GM19099 (cell line): Measurements from ENCODE around the gene INHBA.

Source experiments
- POLR2A ChIP-seq: IDR thresholded peaks from 3 replicates; pipeline ENCODE4 v1.6.1; 2011; ENCODE audit warnings: low read depth; ENCODE audit not compliant: insufficient read length; ENCODE audit errors: extremely low read depth

The INHBA gene

DNA sequence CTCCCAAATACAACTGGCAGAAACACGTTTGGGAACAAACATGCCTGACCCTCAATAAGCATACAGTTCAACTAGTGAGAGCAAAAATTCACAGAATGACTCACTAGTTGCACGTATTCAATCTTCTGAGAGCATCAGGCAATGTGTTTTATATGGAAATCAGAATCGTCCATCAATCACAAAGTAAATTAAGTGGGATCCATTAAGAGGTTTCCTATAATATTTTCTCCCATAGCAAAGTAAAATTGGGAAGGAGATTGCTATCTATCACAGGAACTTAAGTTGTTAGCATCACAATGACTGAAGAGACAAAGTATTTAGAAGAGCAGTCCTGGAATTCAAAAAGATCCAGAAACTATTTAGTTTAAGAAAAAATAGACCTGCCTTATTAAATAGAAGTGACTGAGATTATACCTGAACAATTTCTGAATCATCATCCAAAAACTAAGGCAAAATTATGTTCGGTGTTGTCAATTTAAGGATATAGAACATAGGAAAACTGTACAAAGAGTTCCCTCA, 28.3 kb downstream of the INHBA start:
- TF ChIP-seq POLR2A, result no peak

DNA sequence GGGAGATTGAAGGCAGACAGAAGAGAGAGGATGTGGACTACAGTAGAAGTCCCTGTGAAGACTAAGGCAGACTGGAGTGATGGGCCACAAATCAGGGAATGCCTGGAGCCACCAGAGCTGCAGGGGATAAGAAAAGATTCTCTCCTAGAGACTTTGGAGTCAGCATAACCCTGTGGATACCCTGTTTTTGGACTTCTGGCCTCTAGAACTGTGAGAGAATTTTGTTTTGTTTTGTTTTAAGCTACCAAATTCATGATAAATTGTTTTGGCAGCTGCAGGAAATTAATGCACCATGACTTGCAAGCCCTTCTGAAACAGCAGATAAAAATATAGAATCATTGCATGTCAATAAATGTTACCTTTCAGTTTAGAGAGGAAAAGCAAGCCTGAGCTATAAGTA, 41.3 kb downstream of the INHBA start:
- no peak for TF ChIP-seq POLR2A

DNA sequence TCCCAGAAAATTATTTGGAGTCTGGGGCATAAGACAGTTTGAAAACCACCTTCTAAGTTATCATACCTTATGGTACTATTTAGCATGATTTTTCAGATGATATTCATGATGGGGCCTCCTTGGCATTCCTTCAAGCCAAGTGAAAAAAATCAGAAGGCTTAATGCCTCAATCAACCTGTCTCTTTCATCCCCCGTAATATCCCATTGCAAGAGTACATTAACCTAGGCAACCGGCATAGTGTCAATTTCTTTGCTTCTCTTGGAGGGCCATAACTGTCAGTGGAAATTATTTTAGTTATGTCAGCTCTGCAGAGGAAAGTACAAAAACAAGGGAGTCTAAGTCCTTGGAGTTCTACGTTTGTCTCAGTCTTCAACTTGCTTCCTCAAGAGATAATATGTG, 43.4 kb downstream of the INHBA start:
- TF ChIP-seq POLR2A, result no peak

DNA sequence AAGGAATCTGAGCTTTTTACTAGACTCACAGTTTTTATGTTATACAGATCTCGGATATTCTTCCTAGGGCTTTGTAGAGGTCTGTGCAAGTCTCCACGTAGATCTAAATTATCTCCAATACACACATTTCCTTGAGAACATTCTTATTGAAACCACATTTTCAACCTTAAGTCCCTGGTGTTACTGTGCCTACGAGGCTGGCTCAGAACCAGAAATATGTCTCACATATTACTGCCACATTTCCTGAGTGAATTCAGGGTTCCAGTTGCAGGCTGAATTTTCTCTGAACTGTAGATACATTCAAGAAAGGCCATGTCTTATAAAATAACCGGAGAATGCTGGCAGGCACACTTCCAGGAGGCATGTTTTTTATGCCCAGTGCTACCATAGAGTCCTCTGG, 46.5 kb downstream of the INHBA start:
- no peak for TF ChIP-seq POLR2A

DNA sequence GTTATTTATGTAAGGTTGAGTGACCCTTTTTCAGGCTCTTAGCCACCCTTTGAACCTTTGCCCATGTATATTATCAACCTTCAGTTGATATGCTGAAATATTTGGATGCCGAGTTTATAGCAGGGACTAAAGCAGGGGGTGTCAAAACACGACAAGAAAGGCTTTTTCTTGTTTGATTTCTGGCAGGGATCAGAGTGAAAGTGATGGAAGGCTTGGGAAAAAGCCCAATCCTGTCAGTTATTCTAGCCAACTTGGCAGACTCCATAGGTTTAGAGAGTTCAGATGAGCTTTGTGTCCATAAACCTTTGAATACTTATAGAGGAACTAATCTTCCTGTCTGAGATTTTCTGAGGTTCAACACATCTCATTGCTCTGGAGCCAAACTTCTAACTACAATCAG, 47.5 kb downstream of the INHBA start:
- TF ChIP-seq POLR2A, result no peak

DNA sequence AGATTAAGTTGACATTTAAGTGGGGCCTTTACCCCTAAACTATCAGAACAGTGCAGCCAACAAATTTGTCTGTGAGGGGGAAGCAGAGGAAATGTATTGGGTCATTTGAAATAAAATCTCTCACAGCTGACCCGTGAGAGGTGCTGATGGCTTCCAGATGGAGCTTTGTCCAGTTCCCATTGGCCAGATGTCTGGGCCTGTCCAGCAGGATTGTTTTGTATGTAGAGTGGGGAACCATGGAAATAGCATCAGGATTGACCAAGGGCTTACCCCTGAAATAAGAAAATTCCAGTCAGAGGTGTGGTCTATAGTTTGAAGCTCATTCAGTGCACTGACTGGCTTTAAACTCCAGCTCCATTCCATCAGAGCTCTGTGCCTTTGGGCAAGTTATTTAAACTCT, 50.6 kb downstream of the INHBA start:
- no peak for TF ChIP-seq POLR2A

DNA sequence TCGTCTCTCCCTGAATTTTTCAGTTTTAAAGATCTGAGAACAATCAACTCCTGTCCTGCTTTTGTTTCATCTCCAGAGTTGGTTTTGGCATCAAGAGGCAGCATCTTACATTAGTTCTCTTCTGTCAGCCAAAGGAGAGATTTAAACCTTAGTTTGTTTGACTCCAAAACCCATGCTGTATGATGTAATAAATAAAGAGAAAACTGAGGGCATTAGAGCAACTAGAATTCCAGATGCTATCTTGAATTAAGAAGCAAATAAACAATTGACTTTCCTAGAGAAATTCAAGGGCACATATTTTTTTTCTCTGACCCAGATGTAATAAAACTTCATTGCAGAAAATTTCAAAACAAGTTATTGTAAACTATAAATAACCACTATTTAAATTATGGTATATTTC, 54.4 kb downstream of the INHBA start:
- no peak for TF ChIP-seq POLR2A

DNA sequence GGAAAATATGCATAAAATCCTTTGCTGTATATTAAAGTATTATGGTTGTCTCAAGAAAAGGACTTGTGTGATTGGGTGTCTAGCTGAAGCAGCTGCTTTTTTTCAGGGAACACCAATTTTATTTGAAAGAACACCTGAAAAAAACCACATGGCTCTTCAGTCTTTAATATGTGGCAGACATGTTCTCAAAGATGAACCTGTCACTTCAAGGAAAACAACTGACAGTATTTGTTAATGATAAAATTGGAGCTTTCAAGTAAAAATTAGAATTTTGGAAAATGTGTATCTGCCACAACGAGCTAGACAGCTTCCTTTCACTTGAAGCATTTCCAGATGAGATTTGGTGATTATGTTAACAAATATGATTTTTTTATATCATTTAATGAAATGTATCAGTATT, 59.3 kb downstream of the INHBA start:
- no peak for TF ChIP-seq POLR2A

DNA sequence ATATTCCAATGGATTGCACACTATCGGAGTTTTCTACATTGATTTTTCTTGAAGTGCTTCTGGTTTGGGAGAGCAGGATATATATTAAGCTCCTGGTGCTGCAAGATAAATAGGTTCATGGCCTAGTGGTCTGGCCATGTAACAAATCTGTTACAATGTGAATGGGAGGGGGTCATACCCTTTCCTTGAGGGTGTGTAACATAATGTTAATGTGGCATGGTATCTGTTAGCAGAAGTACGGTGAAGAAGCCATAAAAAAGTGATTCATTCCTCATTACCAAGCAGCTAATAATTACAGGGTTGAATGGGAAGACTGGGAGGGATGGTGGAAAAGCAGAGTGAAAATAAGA, 61.2 kb downstream of the INHBA start:
- TF ChIP-seq POLR2A, result no peak

DNA sequence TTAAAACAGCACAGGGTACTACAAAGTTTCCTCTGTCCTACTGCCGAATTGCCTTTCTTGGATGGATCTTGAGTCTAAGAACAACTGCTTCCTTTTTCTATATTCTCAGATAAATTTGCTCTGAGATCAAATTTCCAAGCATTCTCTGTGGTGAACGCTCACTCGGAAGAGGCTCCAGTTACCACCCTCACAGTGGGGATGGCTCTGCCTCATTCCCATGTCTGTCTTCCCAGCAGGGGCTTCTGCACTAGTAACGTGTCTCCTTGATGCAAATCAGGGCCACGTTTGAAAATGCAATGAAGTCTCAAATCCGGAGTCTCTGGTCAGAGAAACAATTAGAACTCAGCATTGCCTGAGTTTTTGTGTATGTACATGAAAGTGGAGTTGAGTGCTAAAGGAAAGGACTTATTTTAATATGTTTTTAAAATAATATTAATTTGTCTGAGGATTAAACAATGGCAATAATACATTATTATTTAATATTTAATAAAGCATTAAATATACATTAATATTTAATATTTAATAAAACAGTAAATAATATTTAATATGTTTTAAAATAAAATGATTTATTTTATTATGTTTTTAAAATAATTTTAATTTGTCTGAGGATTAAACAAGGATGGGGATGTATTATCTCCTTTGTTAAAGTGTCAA, 61.8 kb downstream of the INHBA start:
- no peak for TF ChIP-seq POLR2A

DNA sequence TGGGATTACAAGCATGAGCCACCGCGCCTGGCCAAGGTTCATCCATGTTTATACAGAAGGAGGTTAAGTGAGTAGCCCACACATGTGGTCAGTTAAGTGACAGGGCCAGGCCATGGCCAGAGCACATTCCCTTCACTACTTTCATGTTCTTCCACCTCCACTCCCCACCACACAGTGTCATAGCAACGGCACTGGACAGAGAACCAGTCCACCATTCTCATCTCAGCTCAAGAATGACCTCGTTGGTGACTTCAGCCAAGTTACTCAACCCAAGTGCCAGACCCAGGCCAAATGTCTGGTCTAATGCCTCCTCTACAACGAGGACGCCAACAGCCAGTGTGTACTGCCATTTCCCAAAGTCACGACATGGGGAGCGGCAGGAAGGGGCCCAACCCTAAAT, 62.4 kb downstream of the INHBA start:
- no peak for TF ChIP-seq POLR2A

DNA sequence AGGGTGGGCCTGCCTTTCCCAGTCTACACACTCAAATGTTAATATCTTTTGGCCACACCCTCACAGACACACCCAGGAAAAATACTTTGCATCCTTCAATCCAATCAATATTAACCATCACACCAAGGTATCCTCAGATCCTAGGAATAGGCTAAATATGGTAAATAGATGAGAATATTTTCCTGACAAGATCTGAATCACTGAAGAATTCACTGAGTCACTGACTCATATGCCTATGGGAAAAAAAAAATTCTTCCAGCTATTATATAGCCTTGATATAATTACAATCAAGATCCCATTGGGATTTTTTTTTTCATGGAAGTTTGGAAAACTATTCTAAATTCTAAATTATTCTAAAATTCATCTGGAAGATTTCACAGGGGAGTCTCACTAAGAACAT, 65.8 kb downstream of the INHBA start:
- no peak for TF ChIP-seq POLR2A
